GM19351 (cell line): ENCODE measurements around the gene AP3S1.
A peak's percentile ranks its signal among the peaks of the same experiment; 100 is the strongest.
"Not testable (repeated sequence)": the region's sequence is repeated elsewhere in the genome, so short reads cannot be mapped to it uniquely, and the experiment has no call there.

Experiments used
- ATAC-seq: cut with Tn5 transposase; IDR thresholded peaks from one replicate; pipeline ENCODE4 v1.9.1; 2021; ENCODE audit warnings: mild to moderate bottlenecking, moderate library complexity; ENCODE audit not compliant: unreplicated experiment

The AP3S1 gene

GRCh38 chr5:115820846-115821245 lies 20.9 kb upstream of the AP3S1 start:
- no peak for ATAC-seq

- ATAC-seq: not testable (repeated sequence)
These were observed 16.8 kb upstream of the AP3S1 start for GRCh38 chr5:115824983-115825382.

GRCh38 chr5:115825948-115826347 lies 15.8 kb upstream of the AP3S1 start:
- ATAC-seq: no peak

GRCh38 chr5:115829913-115830312 lies 11.8 kb upstream of the AP3S1 start:
- no peak for ATAC-seq

- peak; percentile 81 for ATAC-seq
These were observed 10.5 kb upstream of the AP3S1 start for GRCh38 chr5:115831163-115831768.

- no peak for ATAC-seq
These were observed 6.3 kb upstream of the AP3S1 start for GRCh38 chr5:115835481-115835880.

GRCh38 chr5:115838885-115839518 lies 2.7 kb upstream of the AP3S1 start:
- ATAC-seq: no peak

- no peak for ATAC-seq
These were observed 862 bp upstream of the AP3S1 start for GRCh38 chr5:115840873-115841272.

GRCh38 chr5:115842089-115842935 lies 577 bp downstream of the AP3S1 start:
- peak; percentile 30 for ATAC-seq

- ATAC-seq: no peak
These were observed 1.2 kb downstream of the AP3S1 start for GRCh38 chr5:115842952-115843351.

GRCh38 chr5:115843444-115844130 lies 1.9 kb downstream of the AP3S1 start:
- ATAC-seq: no peak

GRCh38 chr5:115844321-115844817 lies 2.6 kb downstream of the AP3S1 start:
- ATAC-seq: no peak

GRCh38 chr5:115847290-115847689 lies 5.6 kb downstream of the AP3S1 start:
- no peak for ATAC-seq

- ATAC-seq: no peak
These were observed 7.6 kb downstream of the AP3S1 start for GRCh38 chr5:115849258-115849798.

- no peak for ATAC-seq
These were observed 9.1 kb downstream of the AP3S1 start for GRCh38 chr5:115850744-115851416.

GRCh38 chr5:115854139-115854538 lies 12.4 kb downstream of the AP3S1 start:
- ATAC-seq: no peak

- no peak for ATAC-seq
These were observed 14.2 kb downstream of the AP3S1 start for GRCh38 chr5:115855959-115856358.

GRCh38 chr5:115857057-115857479 lies 15.3 kb downstream of the AP3S1 start:
- ATAC-seq: no peak

- peak; percentile 26 for ATAC-seq
These were observed 16.1 kb downstream of the AP3S1 start for GRCh38 chr5:115857626-115858349.

GRCh38 chr5:115858396-115858795 lies 16.7 kb downstream of the AP3S1 start:
- peak; percentile 47 for ATAC-seq
